ENCODE data around the gene C1orf226.
"Not testable (repeated sequence)": the region's sequence is repeated elsewhere in the genome, so short reads cannot be mapped to it uniquely, and the experiment has no call there.

Gene C1orf226

DNA sequence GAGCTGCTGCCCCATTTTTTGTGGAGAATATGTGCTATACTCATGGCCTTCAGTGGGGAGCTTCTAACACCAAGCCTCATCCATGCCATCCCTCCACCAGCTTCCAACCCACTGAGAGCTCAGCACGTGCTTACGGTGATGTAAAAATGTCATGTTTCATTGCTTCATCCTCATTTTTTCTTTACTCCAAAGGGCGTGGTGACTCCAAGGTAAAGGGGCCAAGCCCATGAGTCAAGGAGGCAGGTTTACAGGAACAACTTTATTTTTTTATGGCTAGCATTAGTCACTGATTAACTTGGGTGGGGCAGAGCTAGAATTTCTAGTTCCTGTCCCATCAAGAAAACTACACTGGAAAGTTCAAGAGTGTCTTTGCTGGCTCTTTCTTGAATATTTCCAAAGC is at the start of gene C1orf226:
Gene C1orf226 (plus strand): TSS at position 346 of the 400 bp plus-strand sequence. CDS start 174 bp downstream, outside the sequence.
- no peak for DNase-seq (ENCODE audit: low read depth in 2 of 2)

- DNase-seq (ENCODE audit: low read depth in 2 of 2): no peak
Observed at GRCh38 chr1:162333991-162334390, 47.5 kb upstream of the C1orf226 start.

- no peak for DNase-seq (ENCODE audit: low read depth in 2 of 2)
Observed at GRCh38 chr1:162335126-162335525, 46.4 kb upstream of the C1orf226 start.

DNA sequence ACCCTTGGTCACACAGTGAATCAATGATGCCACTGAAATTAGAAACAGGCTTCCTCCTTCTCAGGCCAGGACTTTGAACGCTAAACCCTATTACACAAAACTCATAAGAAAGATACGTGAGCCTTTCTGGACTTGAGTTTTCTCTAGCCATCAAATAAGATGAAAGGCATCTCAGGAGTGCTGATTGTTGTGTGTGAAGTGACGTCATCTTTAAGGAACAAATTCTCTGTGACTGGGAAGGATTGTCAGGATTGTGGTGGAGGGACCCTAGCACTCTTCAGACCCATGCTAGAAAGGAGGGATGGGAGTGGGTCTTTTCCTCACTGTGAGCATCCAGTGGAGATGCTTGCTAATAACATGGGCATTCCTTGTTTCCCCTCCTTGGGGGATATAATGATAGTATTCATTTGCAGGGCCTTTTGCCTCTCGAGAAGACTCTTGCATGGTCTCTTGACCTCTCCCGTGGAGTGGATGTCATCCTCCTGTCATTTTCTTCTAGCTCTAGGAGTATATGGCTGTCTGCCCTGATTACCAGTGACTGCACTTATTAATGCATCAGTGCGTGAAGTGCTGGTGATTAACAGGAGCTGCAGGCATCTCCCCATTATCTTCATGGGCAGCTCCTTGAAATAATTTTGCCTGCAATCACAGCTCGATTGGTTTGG is 44.8 kb upstream of the C1orf226 start:
- no peak for DNase-seq (ENCODE audit: low read depth in 2 of 2)

DNA sequence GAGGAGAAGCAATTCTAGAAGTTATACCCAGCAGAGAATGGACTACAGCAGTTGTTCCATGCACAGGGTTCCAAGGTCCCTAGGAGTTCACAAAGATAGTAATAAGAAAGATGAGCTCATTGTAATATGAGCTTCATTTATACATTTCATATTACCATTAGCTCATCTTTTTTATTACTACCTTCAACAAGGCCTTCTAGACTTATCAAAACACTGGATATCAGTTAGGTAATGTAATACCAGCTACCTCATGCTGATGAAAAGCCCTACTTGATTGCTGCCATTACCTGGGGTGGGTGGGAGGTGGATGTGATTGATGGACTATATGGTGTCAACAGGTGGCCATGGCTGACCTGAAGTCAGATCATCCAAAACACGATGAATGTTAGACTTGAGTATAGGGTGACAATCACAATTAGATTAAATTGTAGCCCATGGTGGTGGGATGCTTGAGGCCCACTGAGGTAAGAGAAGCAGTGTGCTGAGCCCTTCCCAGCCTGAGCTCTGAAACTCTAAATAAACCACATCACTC is 39.0 kb upstream of the C1orf226 start:
- DNase-seq (ENCODE audit: low read depth in 2 of 2): no peak

DNA sequence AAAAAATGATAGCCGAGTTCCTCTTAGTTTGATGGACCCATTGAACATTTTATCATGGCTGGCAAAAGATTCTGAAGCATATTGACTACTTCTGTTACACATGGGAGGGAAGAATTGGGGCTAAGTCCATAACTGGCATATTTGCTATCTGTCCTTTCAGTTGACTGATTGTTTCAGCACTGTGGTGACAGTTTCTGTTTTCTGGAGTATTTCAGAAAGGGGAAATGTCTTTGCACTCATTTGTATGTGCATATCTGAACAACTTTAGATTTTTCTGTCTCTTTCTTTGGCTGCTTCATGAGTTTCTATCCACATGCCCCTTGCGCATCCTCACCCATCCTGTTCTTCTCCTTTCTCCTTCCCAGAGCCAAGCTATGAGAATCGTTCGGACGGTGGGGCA is 38.1 kb upstream of the C1orf226 start:
- DNase-seq (ENCODE audit: low read depth in 2 of 2): no peak

GRCh38 chr1:162347281-162347680 is 34.2 kb upstream of the C1orf226 start:
- DNase-seq (ENCODE audit: low read depth in 2 of 2): no peak

DNA sequence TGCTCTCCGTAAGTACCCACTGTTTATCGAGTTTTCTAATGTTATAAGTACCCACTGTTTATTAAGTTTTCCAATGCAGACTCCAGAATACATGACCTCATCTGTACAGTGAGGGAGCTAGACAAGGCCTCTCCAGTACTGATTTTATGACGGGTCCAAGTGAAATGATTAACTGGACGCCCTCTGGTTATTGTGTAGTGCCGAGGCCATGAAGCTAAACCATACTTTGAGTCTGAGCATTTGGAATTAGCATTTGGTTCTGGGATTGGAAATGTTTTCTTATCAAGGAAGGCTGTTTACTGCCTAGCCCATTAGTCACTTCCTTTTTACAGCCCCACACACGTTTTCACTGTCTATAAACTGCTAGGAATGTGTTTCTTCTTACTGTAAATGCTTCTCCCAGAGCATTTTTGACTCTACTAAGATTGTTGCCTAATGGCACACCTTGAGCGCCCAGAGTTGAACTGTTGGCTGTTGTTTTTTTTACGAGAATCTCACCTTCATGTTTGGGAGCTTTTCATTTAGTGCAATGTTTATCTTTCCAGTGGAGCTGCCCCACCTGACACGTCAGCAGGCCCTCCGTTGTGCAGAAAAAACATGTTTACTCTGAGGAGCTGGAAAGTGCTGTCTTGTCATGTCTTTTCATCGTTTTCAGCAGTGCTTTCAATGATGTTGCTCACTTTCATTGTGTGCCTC is 31.7 kb upstream of the C1orf226 start:
- DNase-seq (ENCODE audit: low read depth in 2 of 2): no peak

- no peak for DNase-seq (ENCODE audit: low read depth in 2 of 2)
Observed at GRCh38 chr1:162351246-162351842, 30.2 kb upstream of the C1orf226 start.

- not testable (repeated sequence) for DNase-seq (ENCODE audit: low read depth in 2 of 2)
Observed at GRCh38 chr1:162351874-162352273, 29.7 kb upstream of the C1orf226 start.

DNA sequence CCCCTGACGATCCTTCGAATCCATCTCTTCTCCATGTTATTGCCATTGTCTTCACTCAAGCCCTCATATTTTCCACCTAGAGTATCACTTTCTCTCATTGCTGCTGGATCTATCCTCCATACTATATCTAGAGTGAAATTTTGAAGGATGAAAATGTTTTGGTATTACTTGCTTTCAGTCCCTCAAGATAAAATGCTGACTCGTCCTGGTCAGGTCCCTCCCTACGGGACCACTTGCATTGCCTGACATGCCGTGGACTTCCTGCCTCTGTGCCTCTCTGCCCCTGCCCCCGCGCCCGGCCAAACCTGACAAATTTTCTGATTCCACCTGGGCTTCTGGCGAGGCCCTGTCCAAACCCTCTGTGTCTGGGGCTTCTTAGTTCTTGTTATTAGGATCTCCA is 28.4 kb upstream of the C1orf226 start:
- no peak for DNase-seq (ENCODE audit: low read depth in 2 of 2)

- no peak for DNase-seq (ENCODE audit: low read depth in 2 of 2)
Observed at GRCh38 chr1:162353702-162354101, 27.8 kb upstream of the C1orf226 start.

DNA sequence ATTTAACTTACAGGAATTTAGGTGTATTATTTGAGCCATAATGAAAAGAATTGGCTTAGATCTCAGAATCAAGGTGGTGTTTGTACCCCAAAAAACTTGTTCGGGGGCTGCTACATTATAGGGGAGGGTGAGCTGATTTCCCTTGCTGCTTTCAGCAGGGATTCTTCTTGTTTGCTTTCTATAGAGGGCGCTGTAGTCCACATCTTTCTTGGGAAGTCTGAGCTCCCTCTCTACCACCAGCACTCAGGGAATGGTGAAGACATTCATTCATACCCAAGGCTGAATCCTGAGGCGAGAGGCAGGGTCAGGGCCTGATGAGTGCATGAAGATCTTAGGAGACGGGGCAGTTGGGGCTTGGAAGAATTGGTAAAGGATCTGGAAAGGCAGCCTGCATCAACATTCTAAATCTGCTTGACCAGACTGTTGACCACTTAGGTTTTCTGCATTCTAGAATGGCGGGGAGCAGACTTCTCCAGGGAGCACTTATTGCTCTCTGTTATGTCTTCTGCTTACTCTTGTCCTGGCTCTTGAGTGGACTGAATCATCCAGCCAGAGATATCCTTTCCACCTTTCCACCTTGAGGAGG is 23.8 kb upstream of the C1orf226 start:
- no peak for DNase-seq (ENCODE audit: low read depth in 2 of 2)

- DNase-seq (ENCODE audit: low read depth in 2 of 2): no peak
Observed at GRCh38 chr1:162358928-162359327, 22.6 kb upstream of the C1orf226 start.

- no peak for DNase-seq (ENCODE audit: low read depth in 2 of 2)
Observed at GRCh38 chr1:162359523-162360236, 21.8 kb upstream of the C1orf226 start.

- no peak for DNase-seq (ENCODE audit: low read depth in 2 of 2)
Observed at GRCh38 chr1:162360237-162360873, 21.2 kb upstream of the C1orf226 start.

GRCh38 chr1:162360874-162361260 is 20.7 kb upstream of the C1orf226 start:
- no peak for DNase-seq (ENCODE audit: low read depth in 2 of 2)

DNA sequence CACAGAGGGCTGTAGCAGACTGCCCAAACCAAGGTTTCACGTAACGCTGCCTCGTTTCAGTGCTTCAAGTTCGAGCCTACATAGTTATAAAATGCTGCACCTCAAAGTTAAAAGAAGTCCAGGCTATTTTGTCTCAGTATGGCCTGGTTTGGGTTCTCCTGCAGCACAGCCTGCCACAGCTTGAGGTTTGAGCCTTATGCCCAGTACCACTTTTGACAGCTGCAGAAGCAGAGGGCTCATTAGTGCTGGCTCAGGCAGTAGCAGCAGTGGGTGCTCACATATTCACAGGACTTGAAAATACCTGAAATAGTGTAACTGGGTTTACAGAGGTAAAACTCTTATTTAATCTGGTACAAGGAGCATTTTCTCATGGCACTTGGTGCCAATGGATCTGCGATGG is 20.2 kb upstream of the C1orf226 start:
- no peak for DNase-seq (ENCODE audit: low read depth in 2 of 2)

DNA sequence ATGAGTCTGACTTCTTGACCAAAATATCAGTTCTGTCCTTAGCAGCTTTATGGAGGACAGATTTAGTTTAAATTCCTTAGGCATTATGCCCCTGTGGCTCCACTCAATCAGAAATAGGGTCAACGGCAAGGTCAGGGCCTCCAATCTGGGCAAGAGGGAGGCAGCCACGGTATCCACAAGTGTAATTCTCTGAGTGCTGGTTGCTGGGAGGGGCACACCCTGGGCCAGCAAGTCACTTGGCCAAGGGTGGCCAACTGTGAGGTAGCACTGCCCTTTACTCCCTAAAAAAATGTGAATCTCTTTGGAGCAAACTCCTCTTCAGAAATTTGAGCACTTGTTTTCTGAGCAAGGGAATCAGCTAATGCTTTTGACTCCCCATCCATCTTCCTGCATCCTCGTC is 17.7 kb upstream of the C1orf226 start:
- no peak for DNase-seq (ENCODE audit: low read depth in 2 of 2)

GRCh38 chr1:162364498-162364897 is 17.0 kb upstream of the C1orf226 start:
- DNase-seq (ENCODE audit: low read depth in 2 of 2): no peak

GRCh38 chr1:162365284-162366020 is 16.1 kb upstream of the C1orf226 start:
- no peak for DNase-seq (ENCODE audit: low read depth in 2 of 2)

Measured in stimulated activated CD8-positive, alpha-beta memory T cell treated with anti-CD3 and anti-CD28 coated beads, Interleukin-15, amount 100 ng/mL, for 4 hours (primary cell).